Kidney (tissue), 14 donors: Measurements from ENCODE around the gene ANO10. TPM values are rescaled to one million over a fixed set of nuclear protein-coding genes. Genes with fewer than 3 reads are reported as not detected.
"Not testable (repeated sequence)": the region's sequence is repeated elsewhere in the genome, so short reads cannot be mapped to it uniquely, and the experiment has no call there.

Source experiments
- DNase-seq, 5 donors: peaks; one replicate each; pipeline ENCODE4 v3.0.0-alpha.2; 2013 to 2020
- FAIRE-seq: peaks from 2 replicates; lab custom pipeline; 2012; peaks lifted over from hg19 to GRCh38; lab: Jason Lieb, UNC
- H3K27ac ChIP-seq, 2 donors: one replicate each; pipeline ENCODE4 v1.7.0; 2013; ENCODE audit warnings: low read depth in 2 of 2, low read length in 2 of 2, inconsistent platforms in 1 of 2
- H3K27me3 ChIP-seq: one replicate; pipeline ENCODE4 v1.7.1; 2013; ENCODE audit warnings: low read length, inconsistent platforms; ENCODE audit not compliant: control insufficient read depth, insufficient read depth
- H3K36me3 ChIP-seq, 3 donors: one replicate each; pipeline versions ENCODE4 v1.7.0 to v1.7.1; 2013; ENCODE audit warnings: low read length in 3 of 3, control low read depth in 1 of 3, inconsistent platforms in 1 of 3; ENCODE audit not compliant: insufficient read depth in 3 of 3, control insufficient read depth in 2 of 3
- H3K4me1 ChIP-seq, 3 donors: one replicate each; pipeline versions ENCODE4 v1.7.0 to v1.7.1; 2013; ENCODE audit warnings: low read length in 3 of 3, inconsistent platforms in 1 of 3, low read depth in 1 of 3; ENCODE audit not compliant: control insufficient read depth in 2 of 3, insufficient read depth in 2 of 3
- H3K4me3 ChIP-seq, 3 donors: one replicate each; pipeline versions ENCODE4 v1.7.0 to v1.8.1; 2013; ENCODE audit warnings: low read length in 3 of 3, control low read depth in 1 of 3, inconsistent platforms in 1 of 3
- H3K9ac ChIP-seq, 3 donors: one replicate each; pipeline versions ENCODE4 v1.7.0 to v1.7.1; 2013; ENCODE audit warnings: low read length in 3 of 3, control low read depth in 1 of 3, inconsistent platforms in 1 of 3
- H3K9me3 ChIP-seq, 3 donors: one replicate each; pipeline versions ENCODE4 v1.7.0 to v1.7.1; 2013; ENCODE audit warnings: low read length in 3 of 3, control low read depth in 1 of 3, inconsistent platforms in 1 of 3; ENCODE audit not compliant: control insufficient read depth in 2 of 3, insufficient read depth in 1 of 3
- intact Hi-C: fragments of 100-400 bp; cut with DNase I; formaldehyde crosslinking; loops from one replicate; pipeline ENCODE4 v1.11.1; 2022
- polyA plus RNA-seq: library from polyadenylated mRNA; stranded (reverse); fragments of 350-450 nt; fragmentation: Illumina TruSeq; extraction: RNeasy Lipid Tissue Mini Kit (QIAGEN cat#74804); gene quantifications from one replicate; pipeline ENCODE4 v1.2.3, GENCODE V29; 2014; ENCODE audit warnings: low read depth, low replicate concordance; ENCODE audit not compliant: insufficient read depth
- total RNA-seq: library from RNA; stranded (reverse); fragmentation: NEBNext Ultra II Directional; extraction: Animal tissue kit (Norgen Biotek cat#: 25700); gene quantifications from one replicate; pipeline ENCODE4 v1.2.1, GENCODE V29; 2021
- TF ChIP-seq, protein P1 (sequence below): IDR thresholded peaks from 3 replicates; pipeline ENCODE4 v1.5.1; 2012; ENCODE audit warnings: mild to moderate bottlenecking, moderate library complexity, borderline replicate concordance; ENCODE audit not compliant: insufficient read depth; ENCODE audit errors: extremely low read depth
- donor health status: control.
- donor health status: control.
- donor health status: control.
- donor health status: control.
- donor health status: control.
- donor health status: DM: yes; HTN: yes; CAD: no.
- donor health status: Normal renal cell carcinoma (clear cell type).

ANO10 gene
- total and polyA plus RNA-seq, 2 donors from 2014 or later = 45.7 to 48.2 TPM

- Histone ChIP-seq H3K9ac (no peak overlapping the region), H3K36me3 (no peaks in the 10 kb centered on the region), H3K9me3 (no peaks in the 10 kb centered on the region), H3K4me3 (no peak overlapping the region), H3K4me1 (peaks cover 0 to 8% (median 2%) of the 10 kb centered on the region in 3 donors), H3K27ac (no peak overlapping the region), H3K27me3 (no peaks in the 10 kb centered on the region)
- DNase-seq = no peak
- FAIRE-seq = no peak
- TF ChIP-seq, protein P1, sequence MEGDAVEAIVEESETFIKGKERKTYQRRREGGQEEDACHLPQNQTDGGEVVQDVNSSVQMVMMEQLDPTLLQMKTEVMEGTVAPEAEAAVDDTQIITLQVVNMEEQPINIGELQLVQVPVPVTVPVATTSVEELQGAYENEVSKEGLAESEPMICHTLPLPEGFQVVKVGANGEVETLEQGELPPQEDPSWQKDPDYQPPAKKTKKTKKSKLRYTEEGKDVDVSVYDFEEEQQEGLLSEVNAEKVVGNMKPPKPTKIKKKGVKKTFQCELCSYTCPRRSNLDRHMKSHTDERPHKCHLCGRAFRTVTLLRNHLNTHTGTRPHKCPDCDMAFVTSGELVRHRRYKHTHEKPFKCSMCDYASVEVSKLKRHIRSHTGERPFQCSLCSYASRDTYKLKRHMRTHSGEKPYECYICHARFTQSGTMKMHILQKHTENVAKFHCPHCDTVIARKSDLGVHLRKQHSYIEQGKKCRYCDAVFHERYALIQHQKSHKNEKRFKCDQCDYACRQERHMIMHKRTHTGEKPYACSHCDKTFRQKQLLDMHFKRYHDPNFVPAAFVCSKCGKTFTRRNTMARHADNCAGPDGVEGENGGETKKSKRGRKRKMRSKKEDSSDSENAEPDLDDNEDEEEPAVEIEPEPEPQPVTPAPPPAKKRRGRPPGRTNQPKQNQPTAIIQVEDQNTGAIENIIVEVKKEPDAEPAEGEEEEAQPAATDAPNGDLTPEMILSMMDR = no peak
- intact Hi-C loops = no loop called here
Observed at GRCh38 chr3:43496740-43497375, 125.0 kb downstream of the ANO10 start.

GRCh38 chr3:43492932-43493331, 128.9 kb downstream of the ANO10 start:
- H3K27ac ChIP-seq, H3K9ac ChIP-seq, H3K36me3 ChIP-seq, H3K4me1 ChIP-seq, H3K4me3 ChIP-seq, H3K27me3 ChIP-seq, intact Hi-C loops, H3K9me3 ChIP-seq, FAIRE-seq, DNase-seq: not testable (repeated sequence)

DNA sequence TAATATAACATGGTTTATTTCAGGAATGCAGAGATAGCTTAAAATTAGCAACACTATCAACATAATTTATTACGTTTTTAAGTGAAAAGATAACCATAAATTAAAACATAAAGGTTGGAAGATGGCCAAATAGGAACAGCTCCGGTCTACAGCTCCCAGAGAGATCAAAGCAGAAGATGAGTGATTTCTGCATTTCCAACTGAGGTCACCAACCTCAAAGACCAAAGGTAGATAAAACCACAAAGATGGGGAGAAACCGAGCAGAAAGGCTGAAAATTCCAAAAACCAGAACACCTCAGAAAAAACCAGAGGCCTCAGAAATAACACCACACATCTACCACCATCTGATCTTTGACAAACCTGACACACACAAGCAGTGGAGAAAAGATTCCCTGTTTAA, 130.0 kb downstream of the ANO10 start:
- H3K27me3 ChIP-seq, DNase-seq, intact Hi-C loops, FAIRE-seq, H3K4me3 ChIP-seq, H3K36me3 ChIP-seq, H3K9me3 ChIP-seq, H3K9ac ChIP-seq, H3K4me1 ChIP-seq, H3K27ac ChIP-seq: not testable (repeated sequence)

- no peaks in the 10 kb centered on the region for H3K9me3 ChIP-seq
- TF ChIP-seq, protein P1 = no peak
- H3K9ac ChIP-seq = peak overlapping the region in 1 of 3 donors; percentile 56
- peak overlapping the region in 1 of 3 donors; percentile 48 for H3K4me3 ChIP-seq
- H3K27me3 ChIP-seq = no peaks in the 10 kb centered on the region
- peaks cover 0 to 4% (median 0%) of the 10 kb centered on the region in 3 donors for H3K4me1 ChIP-seq
- peak overlapping the region; percentile 57 to 78 for H3K27ac ChIP-seq
- intact Hi-C loops = no loop called here
- FAIRE-seq (no peak), DNase-seq (peak in 3 of 5 donors; percentile 15 to 43 (median 33))
- H3K36me3 ChIP-seq = no peaks in the 10 kb centered on the region
Observed at GRCh38 chr3:43490640-43491185, 131.1 kb downstream of the ANO10 start.
